VCaP (cell line): ENCODE data around the gene SLF1.

Experiments
- H3K27ac ChIP-seq: fragments of 450-650 bp; 2 replicates; pipeline ENCODE4 v1.5.1; 2017
- CTCF ChIP-seq: fragments of 450-650 bp; conservative IDR thresholded peaks from 2 replicates; pipeline ENCODE4 v1.5.1; 2017; ENCODE audit warnings: mild to moderate bottlenecking, moderate library complexity

The SLF1 gene

GRCh38 chr5:94627191-94627590 lies 8.7 kb downstream of the SLF1 start:
- no peak overlapping the region for H3K27ac ChIP-seq
- TF ChIP-seq CTCF = no peak

GRCh38 chr5:94632024-94632423 lies 13.6 kb downstream of the SLF1 start:
- TF ChIP-seq CTCF = no peak
- no peak overlapping the region for H3K27ac ChIP-seq

GRCh38 chr5:94640176-94640575 lies 21.7 kb downstream of the SLF1 start:
- TF ChIP-seq CTCF = no peak
- H3K27ac ChIP-seq = no peak overlapping the region

- no peak for TF ChIP-seq CTCF
- no peak overlapping the region for H3K27ac ChIP-seq
These were observed 26.6 kb downstream of the SLF1 start for GRCh38 chr5:94645053-94645452.

- H3K27ac ChIP-seq = no peak overlapping the region
- no peak for TF ChIP-seq CTCF
These were observed 28.3 kb downstream of the SLF1 start for GRCh38 chr5:94646758-94647157.

GRCh38 chr5:94649874-94650273 lies 31.4 kb downstream of the SLF1 start:
- no peak overlapping the region for H3K27ac ChIP-seq
- no peak for TF ChIP-seq CTCF

GRCh38 chr5:94658272-94658671 lies 39.8 kb downstream of the SLF1 start:
- no peak for TF ChIP-seq CTCF
- no peak overlapping the region for H3K27ac ChIP-seq

GRCh38 chr5:94660506-94660905 lies 42.0 kb downstream of the SLF1 start:
- no peak for TF ChIP-seq CTCF
- H3K27ac ChIP-seq = no peak overlapping the region
